KG1 (cell line): ENCODE measurements around the gene RNF145.
"Not testable (repeated sequence)": the region's sequence is repeated elsewhere in the genome, so short reads cannot be mapped to it uniquely, and the experiment has no call there.

ENCODE experiments used
- DNase-seq: peaks from one replicate; lab custom pipeline; 2025; lab: John Stamatoyannopoulos, UW

RNF145 gene

DNA sequence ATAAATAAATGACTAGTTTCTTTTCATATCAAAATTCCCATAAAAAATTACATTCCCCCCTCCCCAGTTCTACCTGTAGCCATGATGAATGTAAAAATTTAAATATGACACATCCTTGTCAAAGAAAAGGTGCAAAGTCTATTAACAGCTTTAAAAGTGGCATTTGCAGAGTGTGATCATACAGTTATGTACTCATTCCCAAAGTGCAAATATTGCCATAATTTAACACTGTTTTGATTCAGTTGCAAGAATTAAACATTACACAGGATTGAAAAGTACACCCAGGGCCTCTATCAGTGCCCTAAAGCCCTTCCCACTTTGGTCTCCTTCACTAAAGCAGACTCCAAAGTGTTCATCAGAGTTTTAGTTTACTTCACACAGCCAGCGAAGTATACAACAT lies 51.8 kb downstream of the RNF145 start:
- DNase-seq: no peak

DNA sequence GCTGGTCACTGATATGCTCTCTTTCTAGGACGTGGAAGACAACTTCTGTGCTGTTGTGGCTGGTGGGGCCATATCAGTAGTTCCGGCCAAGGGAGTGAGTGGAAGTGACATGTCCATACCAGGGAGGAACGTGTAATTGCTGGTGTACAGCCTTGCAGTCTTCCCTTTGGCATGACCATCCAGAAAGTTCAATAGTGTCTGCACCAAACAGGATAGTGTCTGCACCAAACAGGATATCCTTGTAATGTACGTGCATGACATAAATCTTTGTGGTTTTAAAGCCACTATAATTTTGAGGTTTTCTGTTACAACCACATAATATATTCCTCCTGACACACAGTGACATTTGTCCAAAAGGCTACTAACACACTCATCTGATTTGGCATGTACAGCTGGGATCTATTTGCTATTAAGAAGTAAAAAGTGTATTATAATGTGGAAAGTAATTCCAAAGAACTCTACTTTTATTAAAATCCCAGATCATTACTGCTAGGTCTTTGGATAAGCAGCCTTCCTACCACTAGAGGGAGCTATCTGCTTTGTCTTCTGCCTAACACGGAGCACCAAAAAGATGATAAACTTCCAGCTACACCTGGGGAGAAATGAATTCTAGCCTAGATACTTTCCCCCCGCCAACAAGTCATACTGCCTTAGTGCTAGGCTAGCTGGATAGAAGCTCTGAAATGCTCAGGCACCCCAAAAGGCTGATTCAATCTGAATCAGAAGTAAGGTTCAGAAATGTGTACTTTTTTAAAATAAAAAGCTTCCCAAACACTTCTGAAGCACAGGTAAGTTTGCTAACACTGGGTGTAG lies 52.7 kb downstream of the RNF145 start:
- DNase-seq: peak; percentile 11

DNA sequence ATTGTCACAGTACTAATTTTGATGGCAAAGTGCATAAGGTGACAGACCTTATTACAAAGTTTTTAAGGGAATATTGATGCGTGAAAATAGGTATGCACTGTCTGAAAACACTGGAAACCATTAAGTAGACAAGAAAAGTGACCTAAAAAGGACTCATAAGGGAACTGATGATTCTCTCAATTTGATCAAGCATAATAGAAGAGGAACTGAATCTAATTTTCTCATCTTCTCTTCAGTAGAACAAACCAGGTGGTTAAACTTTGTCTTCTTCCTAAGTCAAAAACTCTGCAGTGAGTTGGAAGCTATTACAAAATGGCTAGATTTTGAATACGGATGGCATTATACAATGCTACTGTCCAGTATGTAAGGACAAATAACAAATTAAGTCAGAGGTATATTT lies 53.4 kb downstream of the RNF145 start:
- DNase-seq: no peak

DNA sequence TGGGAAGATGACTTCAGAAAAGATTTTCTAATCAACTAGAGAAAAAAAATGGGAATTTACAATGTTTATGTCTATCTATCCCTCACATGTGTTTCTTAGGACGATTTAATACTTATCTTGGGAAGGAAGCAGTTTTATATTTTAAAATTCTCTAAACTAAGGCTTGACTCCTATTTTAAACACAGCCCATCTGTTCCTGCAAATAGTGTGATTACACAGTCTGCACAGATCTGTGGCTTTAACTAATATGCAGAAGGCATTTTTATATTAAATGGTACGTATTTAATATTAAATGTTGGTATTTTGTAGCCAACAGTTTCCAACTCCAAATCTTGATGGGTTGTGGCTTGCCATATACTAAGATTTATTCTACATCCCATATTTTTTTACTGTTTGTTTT lies 56.5 kb downstream of the RNF145 start:
- DNase-seq: no peak

DNA sequence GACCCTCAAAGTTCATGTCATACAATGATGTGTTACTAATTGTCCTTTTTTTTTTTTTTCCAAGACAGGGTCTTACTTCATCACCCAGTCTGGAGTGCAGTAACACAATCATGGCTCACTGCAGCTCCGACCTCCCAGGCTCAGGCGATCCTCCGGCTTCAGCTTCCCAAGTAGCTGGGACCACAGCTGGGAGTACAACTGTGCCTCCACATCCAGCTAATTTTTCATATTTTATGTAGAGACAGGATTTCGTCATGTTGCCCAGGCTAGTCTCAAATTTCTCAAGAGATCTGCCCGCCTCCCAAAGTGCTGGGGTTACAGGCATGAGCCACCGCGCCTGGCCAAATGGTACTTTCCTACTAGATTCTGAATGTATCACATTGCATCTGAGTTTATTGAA lies 60.3 kb downstream of the RNF145 start:
- no peak for DNase-seq

DNA sequence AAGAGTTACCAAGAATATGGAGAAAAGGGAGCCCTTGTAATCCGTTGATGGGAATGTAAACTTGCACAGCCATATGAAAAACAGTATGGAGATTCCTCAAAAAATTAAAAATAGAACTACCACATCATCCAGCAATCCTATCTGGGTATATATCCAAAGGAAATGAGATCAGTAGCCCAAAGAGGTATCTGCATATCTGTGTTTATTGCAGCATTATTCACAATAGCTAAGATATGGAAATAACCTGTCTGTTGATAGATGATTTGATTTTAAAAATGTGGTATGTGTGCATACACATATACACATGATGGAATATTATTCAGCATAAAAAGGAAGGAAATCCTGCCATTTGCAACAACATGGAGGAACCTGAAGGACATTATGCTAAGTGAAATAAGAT lies 61.4 kb downstream of the RNF145 start:
- no peak for DNase-seq

DNA sequence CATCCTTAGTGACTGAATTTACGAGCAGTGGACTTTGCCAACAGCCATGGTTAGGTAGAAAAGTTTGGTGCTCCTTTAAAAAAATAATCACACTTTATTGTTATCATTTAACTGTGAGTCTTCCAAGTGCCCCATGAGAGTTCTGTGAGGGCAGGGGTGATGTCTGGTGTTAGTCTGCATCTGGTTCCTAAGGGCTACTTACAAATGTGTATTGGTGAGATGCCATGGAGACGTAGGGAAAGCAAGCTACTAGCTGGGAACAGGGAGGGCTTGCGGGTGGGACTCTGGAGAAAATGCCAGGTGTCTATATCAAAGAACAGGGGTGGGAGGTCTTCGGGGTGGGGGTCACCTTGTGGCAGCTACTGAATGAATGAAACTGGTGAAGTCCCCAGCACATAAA lies 62.5 kb downstream of the RNF145 start:
- no peak for DNase-seq

DNA sequence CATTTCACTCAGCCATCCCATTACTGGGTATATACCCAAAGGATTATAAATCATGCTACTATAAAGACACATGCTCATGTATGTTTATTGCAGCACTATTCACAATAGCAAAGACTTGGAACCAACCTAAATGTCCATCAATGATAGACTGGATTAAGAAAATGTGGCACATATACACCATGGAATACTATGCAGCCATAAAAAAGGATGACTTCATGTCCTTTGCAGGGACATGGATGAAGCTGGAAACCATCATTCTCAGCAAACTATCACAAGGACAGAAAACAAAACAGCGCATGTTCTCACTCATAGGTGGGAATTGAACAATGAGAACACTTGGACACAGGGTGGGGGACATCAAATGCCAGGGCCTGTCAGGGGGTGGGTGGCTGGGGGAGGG lies 64.2 kb downstream of the RNF145 start:
- DNase-seq: not testable (repeated sequence)

DNA sequence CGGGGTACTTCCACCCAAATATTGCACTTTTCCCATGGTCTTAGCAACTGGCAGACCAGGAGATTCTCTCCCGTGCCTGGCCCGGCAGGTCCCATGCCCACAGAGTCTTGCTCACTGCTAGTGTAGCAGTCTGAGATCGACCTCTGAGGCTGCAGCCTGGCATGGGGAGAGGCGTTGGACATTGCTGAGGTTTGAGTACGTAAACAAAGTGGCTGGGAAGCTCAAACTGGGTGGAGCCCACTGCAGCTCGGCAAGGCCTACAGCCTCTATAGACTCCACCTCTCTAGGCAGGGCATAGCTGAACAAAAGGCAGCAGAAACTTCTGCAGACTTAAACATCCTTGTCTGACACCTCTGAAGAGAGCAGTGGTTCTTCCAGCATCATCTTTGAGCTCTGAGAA lies 69.6 kb downstream of the RNF145 start:
- DNase-seq: no peak

DNA sequence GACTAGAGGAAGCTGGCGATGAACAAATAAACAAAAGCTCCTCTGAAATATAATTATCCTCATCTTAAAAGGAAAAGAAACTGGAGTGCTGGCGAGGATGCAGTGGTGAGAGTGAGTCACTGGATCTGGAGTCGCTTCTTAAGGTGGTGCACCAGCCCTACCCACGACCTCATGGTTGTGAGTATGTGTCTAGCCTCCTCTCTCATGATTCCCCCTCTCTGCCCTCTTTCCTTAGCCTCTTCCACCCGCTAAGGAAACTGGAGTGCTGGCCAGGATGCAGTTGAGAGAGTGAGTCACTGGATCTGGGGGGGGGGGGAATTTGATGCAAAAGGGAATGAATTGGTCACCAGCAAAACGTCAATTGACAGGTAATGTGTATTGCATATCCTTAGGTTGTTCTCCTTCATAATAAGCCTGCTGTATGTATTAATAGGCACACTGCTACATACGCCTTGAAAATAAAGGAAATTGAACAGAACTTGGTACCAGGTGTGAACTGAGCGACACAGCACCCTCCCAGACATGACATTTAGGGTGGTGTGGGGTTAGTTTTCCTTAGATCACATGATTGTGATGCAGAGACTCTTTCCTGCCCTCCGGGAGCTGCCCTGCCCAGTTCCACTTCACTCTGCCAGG lies 73.3 kb downstream of the RNF145 start:
- DNase-seq: no peak

DNA sequence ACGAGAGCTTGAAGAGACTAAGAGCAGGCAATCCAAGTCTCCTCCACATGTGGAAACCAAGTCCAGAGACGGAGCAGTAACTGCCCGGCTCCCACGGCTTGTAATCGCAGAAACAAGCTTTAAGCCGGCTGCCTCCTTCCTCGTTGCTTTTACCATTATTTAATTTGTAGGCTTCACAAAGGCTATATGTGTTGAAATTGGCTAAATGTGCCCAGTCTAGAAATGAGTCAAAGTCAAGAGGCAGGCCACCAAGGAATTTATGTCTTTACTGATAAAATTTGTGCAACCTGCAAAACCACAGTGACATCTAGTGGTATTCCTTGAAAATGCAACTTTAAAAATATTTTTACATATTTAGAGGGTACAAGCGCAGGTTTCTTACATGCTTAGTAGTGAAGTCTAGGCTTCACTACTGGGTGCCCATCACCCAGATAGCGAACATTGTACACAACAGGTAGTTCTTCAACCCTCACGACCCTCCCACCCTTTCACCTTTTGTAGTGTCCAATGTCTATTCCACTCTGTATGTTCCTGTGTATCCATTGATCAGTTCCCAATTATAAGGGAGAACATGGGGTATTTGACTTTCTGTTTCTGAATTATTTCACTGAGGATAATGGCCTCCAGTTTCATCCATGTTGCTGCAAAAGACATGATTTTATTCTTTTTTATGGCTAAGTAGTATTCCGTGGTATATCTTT lies 76.2 kb downstream of the RNF145 start:
- peak; percentile 4 for DNase-seq

DNA sequence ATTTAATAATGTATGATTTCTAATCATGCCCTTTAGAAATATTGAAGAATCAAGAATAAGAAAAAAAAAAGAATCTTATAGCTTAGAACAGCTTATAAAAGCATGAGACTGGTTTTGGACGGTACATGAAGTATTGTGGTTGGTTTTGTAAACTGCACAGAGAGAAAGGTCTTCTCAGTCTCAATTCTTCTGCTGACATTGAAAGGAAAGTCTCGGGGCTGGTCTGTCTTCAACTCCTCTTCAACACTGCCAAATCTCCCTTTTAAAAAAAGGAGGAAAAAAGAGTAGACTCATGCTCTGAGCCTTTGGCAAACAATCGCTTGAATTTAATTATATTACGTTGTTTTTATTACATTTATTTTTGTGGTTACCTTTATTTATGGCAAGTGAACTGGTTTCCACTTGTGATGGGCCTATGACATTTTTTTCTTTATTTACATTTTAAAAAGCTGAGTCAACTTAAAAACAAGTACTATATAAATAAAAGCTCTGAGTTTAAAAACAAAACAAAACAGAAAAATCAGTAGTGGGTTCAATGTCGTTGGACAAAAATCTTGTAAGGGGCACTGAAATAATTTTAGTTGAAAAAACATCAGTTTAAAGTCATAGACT lies 76.8 kb downstream of the RNF145 start:
- no peak for DNase-seq

DNA sequence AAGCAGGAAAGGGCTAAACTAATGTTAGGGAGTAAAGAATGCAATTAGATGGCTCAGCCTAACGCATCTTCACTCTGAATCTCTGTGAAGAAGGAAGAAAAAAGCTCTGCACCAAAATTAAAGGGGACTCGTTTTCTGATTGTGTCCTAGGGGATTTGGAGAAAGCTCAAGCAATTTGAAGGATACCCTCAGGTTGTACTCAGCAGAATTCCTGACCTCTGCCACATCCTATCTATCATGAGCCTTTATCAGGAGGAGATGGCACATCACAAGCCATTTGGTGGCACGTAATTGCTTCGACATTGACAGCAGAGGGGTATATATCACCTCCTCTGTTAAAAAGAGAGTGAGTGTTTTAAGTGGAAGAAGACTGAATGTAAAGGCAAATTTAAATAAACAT lies 77.4 kb downstream of the RNF145 start:
- no peak for DNase-seq

DNA sequence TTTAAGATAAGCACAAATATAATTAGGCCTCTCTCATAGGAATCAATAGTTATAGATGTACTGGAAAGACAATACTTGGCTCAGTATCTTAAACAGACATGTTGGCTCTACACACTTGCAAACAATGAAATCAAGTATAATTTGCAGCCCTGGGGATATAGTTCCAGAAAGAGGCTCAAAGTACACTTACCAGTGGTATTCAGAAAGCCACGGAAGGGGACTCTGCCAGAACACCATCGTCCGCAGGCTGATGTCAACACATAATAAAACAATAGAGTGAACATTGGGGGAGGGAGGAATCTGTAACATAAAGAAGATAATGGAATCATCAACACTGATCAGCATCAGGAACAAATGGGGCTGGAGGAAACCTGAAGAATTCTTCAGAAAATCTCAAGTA lies 78.5 kb downstream of the RNF145 start:
- no peak for DNase-seq

DNA sequence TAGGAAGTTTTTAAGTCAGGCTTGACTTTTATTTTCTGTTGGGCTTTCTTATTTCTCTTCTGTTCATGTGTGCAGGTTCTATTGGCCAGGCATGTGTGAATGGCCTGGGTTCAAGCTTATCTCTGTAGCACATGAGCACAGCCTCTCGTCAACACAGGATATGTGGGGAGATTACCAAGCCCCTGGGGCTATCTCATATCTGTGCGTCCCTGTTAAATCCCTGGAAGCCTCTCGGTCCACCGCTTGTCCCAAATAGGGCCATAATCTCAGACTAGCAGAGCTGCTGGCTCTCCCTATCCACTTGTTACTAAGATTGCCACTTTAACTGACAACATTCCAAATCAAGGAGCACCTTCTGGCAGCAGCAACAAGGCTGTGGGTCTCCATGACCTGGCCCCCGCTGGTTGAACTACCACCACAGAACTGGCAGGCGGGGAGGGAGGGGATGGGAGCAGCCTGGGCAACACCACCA lies 81.2 kb downstream of the RNF145 start:
- DNase-seq: no peak

DNA sequence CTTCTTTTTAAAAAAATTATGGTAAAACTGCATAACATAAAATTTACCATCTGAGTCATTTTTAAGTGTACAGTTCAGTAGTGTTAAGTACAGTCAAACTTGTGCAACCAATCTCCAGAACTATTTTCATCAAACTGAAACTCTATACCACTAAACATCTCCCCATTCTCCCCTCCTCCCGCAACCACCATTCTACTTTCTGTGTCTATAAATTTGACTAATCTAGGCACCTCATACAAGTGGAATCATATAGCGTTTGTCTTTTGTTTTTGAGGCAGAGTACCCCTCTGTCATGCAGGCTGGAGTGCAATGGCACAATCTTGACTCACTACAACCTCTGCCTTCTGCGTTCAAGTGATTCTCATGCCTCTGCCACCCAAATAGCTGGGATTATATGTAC lies 85.7 kb downstream of the RNF145 start:
- DNase-seq: no peak

DNA sequence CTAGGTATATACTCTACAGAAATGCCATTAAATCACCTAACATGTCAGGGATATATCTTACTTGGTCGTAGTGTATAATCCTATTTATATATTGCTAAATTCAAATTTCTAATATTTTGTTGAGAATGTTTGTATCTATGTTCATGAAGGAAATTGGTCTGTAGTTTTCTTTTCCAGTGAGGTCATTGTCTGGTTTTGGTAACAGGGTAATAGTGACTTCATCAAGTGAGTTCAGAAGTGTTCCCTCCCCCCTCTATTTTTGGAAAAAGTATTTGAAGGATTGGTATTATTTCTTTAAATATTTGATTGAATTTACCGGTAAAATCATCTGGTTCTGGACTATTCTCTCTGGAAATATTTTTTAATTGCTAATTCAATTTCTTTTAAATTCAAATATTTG lies 86.2 kb downstream of the RNF145 start:
- no peak for DNase-seq

DNA sequence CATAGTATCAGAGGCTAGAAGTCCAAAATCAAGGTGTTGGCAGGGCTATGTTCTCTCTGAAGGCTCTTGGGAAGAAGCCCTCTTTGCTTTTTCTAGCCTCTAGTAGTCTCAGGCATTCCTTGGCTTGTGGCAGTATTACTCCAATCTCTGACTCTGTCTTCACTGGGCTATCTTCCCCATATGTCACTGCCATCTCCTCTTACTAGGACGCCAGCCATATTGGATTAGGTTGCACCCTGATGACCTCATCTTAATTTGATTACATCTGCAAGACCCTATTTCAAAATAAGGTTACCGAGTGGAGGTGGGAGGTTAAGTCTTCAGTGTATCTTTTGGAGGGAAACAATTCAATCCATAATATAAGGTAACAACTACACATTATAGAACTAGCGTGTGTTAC lies 88.3 kb downstream of the RNF145 start:
- DNase-seq: no peak

DNA sequence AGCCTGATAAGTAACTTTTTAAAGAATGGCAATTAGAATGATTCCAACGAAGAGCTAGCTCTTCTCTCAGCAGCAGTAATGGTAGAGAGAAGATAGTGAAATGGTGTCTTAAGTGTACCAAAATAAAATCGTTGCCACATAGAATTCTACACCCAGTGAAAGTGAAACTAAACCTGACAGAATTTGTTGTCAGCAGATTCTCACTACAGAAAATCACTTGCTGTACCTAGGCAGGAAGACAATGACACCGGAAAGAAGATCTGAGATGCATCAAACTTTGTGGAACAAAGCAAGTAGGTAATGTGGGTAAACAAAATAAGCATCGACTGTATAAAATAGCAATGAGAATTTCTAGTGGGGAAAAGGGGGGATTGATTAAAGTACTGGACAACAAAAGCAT lies 88.9 kb downstream of the RNF145 start:
- DNase-seq: no peak

DNA sequence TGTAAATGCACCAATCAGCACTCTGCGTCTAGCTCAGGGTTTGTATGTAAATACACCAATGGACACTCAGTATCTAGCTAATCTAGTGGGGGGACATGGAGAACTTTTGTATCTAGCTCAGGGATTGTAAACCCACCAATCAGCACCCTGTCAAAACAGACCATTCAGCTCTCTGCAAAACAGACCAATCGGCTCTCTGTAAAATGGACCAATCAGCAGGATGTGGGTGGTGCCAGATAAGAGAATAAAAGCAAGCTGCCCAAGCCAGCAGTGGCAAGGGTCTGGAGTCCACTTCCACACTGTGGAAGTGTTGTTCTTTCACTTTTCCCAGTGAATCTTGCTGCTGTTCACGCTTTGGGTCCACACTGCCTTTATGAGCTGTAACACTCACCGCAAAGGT lies 89.5 kb downstream of the RNF145 start:
- DNase-seq: not testable (repeated sequence)

DNA sequence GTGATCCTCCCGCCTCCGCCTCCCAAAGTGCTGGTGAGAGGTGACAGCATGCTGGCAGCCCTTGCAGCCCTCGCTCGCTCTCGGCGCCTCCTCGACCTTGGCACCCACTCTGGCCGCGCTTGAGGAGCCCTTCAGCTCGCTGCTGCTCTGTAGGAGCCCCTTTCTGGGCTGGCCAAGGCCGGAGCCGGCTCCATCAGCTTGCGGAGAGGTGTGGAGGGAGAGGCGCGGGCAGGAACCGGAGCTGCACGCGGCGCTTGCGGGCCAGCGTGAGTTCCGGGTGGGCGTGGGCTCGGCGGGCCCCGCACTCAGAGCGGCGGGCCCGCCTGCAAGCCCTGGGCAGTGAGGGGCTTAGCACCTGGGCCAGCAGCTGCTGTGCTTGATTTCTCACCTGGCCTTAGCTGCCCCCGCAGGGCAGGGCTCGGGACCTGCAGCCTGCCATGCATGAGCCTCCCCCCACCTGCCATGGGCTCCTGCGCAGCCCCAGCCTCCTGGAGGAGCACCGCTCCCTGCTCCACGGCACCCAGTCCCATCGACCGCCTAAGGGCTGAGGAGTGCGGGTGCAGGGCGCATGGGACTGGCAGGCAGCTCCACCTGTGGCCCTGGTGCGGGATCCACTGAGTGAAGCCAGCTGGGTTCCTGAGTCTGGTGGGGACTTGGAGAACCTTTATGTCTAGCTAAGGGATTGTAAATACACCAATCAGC lies 90.2 kb downstream of the RNF145 start:
- DNase-seq: not testable (repeated sequence)

DNA sequence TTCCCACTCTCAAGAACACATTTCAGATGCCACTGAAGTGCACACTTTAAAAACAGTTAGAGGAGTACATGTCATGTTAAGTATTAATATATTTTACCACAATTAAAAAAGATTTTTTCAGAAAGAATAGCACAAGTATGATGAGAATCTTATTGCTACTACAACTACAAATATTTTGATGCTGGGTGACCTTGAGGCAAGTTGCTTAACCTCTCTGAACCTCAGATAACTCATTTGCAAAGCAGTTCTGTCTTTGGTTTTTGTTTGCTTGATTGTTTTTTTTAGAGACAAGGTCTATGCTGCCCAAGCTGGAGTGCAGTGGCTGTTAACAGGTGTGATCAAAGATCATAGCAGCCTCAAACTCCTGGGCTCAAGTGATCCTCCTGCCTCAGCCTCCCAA lies 95.9 kb downstream of the RNF145 start:
- no peak for DNase-seq
